A673 (cell line): Measurements from ENCODE around the gene PLXNB3. TPM values are rescaled to one million over a fixed set of nuclear protein-coding genes. Genes with fewer than 3 reads are reported as not detected.

ENCODE experiments used
- BruUV-seq: library from RNA; stranded (reverse); fragments of 400-500 nt; replicated peaks from 2 replicates; lab custom pipeline; 2021; lab: Mats Ljungman, UMichigan
- CTCF ChIA-PET: fragments of 300-600 bp; sonication (Branson Sonifier 250); formaldehyde crosslinking; loops from one replicate; lab custom pipeline; 2022; ENCODE audit warnings: antibody characterized with exemption; lab: Charles Lee
- POLR2A ChIA-PET: fragments of 300-600 bp; sonication (Branson Sonifier 250); formaldehyde crosslinking; loops from one replicate; lab custom pipeline; 2022; ENCODE audit warnings: antibody characterized with exemption; ENCODE audit not compliant: low non-redundant PET; lab: Charles Lee
- DNase-seq: peaks from one replicate; pipeline ENCODE4 v3.0.0-alpha.2; 2015; ENCODE audit warnings: low spot score
- H3K27ac ChIP-seq: fragments of 200-600 bp; sonication (generic); 2 replicates; pipeline ENCODE4 v1.5.1; 2016; ENCODE audit warnings: mixed run types, low read depth, mild to moderate bottlenecking, mixed read lengths, antibody characterized with exemption, low read length; ENCODE audit not compliant: poor library complexity, severe bottlenecking
- H3K27me3 ChIP-seq: fragments of 200-600 bp; sonication (generic); replicated peaks from 2 replicates; pipeline ENCODE4 v1.6.1; 2017; ENCODE audit warnings: mixed run types, low read depth, mild to moderate bottlenecking, mixed read lengths, antibody characterized with exemption, low read length; ENCODE audit not compliant: insufficient read depth, poor library complexity
- H3K36me3 ChIP-seq: fragments of 200-600 bp; sonication (generic); 2 replicates; pipeline ENCODE4 v1.6.1; 2016; ENCODE audit warnings: mixed run types, mild to moderate bottlenecking, mixed read lengths, antibody characterized with exemption, low read length; ENCODE audit not compliant: insufficient read depth, poor library complexity, severe bottlenecking
- H3K4me1 ChIP-seq: fragments of 200-600 bp; sonication (generic); 2 replicates; pipeline ENCODE4 v1.6.1; 2017; ENCODE audit warnings: mixed run types, mild to moderate bottlenecking, mixed read lengths, antibody characterized with exemption, low read length; ENCODE audit not compliant: insufficient read depth, poor library complexity, severe bottlenecking
- H3K4me3 ChIP-seq: fragments of 200-600 bp; sonication (generic); 2 replicates; pipeline ENCODE4 v1.5.1; 2016; ENCODE audit warnings: low read depth, mixed run types, mild to moderate bottlenecking, mixed read lengths, low read length; ENCODE audit not compliant: poor library complexity, severe bottlenecking
- H3K9me3 ChIP-seq: fragments of 200-600 bp; sonication (generic); 2 replicates; pipeline ENCODE4 v1.6.1; 2016; ENCODE audit warnings: mixed run types, low read depth, mild to moderate bottlenecking, mixed read lengths, antibody characterized with exemption, low read length; ENCODE audit not compliant: poor library complexity, severe bottlenecking
- CTCF ChIP-seq: fragments of 300-800, 200-600 bp; sonication (generic); conservative IDR thresholded peaks from 2 replicates; pipeline ENCODE4 v1.5.1; 2017; ENCODE audit warnings: low read depth, mild to moderate bottlenecking, antibody characterized with exemption, low read length, moderate library complexity, mixed read lengths
- EZH2 ChIP-seq: fragments of 200-600 bp; sonication (generic); IDR thresholded peaks from 2 replicates; pipeline ENCODE4 v1.6.1; 2017; ENCODE audit warnings: borderline replicate concordance, low read depth, mild to moderate bottlenecking, mixed read lengths, antibody characterized with exemption, low read length; ENCODE audit not compliant: poor library complexity, severe bottlenecking
- intact Hi-C: fragments of 100-400 bp; cut with micrococcal nuclease; formaldehyde crosslinking; loops from one replicate; pipeline ENCODE4 v1.10.0; 2022; ENCODE audit not compliant: unreplicated experiment
- total RNA-seq: library from RNA; stranded (reverse); gene quantifications from 2 replicates; pipeline ENCODE4 v1.2.3, GENCODE V29; 2021

The PLXNB3 gene
- total RNA-seq, 1 experiment from 2014 or later, result not detected

DNA sequence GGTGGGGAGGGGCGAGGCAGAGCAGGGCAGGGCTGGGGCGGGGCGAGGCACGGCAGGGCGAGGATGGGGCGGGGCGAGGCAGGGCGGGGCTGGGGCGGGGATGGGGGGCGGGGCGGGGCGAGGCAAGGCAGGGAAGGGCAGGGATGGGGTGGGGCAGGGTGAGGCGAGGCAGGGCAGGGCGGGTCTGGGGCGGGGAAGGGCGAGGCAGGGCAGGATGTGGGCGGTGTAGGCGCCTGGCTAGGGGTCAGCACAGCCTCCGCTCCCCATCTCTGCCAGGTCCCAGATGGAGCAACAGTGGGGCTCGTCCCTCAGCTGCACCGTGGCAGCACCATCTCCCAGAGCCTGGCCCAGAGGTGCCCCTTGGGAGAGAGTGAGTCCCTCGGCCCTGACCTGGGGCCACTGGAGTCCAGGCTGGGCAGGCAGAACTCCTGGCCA lies 12.6 kb downstream of the PLXNB3 start:
- intact Hi-C loops, result no loop called here
- Histone ChIP-seq H3K36me3 (no peaks in the 10 kb centered on the region), H3K27me3 (no peaks in the 10 kb centered on the region), H3K9me3 (no peaks in the 10 kb centered on the region), H3K27ac (no peak overlapping the region), H3K4me3 (no peak overlapping the region), H3K4me1 (no peaks in the 10 kb centered on the region)
- POLR2A ChIA-PET, result no interaction called here
- no peak for DNase-seq
- TF ChIP-seq EZH2, result no peak
- TF ChIP-seq CTCF, result no peak
- CTCF ChIA-PET, result no interaction called here
- BruUV-seq, result no TSS peak

GRCh38 chrX:153777261-153778090 lies 13.4 kb downstream of the PLXNB3 start:
- POLR2A ChIA-PET, result no interaction called here
- Histone ChIP-seq H3K36me3 (no peaks in the 10 kb centered on the region), H3K27me3 (no peaks in the 10 kb centered on the region), H3K4me3 (no peak overlapping the region), H3K9me3 (no peaks in the 10 kb centered on the region), H3K4me1 (no peaks in the 10 kb centered on the region), H3K27ac (no peak overlapping the region)
- no TSS peak for BruUV-seq
- CTCF ChIA-PET, result no interaction called here
- TF ChIP-seq EZH2 (no peak), CTCF (no peak)
- intact Hi-C loops, result no loop called here
- no peak for DNase-seq

DNA sequence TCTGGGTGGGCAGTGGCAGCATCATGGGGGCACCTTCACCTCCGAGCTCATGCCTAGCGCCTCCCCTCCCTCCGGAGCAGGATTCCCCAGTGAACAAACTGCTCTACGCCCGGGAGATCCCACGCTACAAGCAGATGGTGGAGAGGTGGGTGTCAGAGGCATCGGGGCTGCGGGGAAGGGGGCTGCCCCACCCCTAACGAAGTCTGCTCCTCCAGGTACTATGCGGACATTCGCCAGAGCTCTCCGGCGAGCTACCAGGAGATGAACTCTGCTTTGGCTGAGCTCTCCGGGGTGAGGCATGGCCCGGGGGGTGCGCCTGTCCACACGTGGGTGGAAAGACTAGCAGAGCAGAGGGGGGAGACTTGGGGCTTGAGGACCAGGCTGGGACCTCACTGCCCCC lies 14.1 kb downstream of the PLXNB3 start:
- no peak for DNase-seq
- BruUV-seq, result no TSS peak
- intact Hi-C loops, result no loop called here
- no peaks in the 10 kb centered on the region for H3K36me3 ChIP-seq
- H3K9me3 ChIP-seq, result no peaks in the 10 kb centered on the region
- no peaks in the 10 kb centered on the region for H3K4me1 ChIP-seq
- no peaks in the 10 kb centered on the region for H3K27me3 ChIP-seq
- CTCF ChIA-PET, result no interaction called here
- H3K4me3 ChIP-seq, result no peak overlapping the region
- H3K27ac ChIP-seq, result no peak overlapping the region
- TF ChIP-seq CTCF, result no peak
- TF ChIP-seq EZH2, result no peak
- POLR2A ChIA-PET, result no interaction called here
